ENCODE results near the gene SUGP1.

GRCh38 chr19:19229701-19230100 lies 90.6 kb downstream of the SUGP1 start:
- TF ChIP-seq, protein P1, sequence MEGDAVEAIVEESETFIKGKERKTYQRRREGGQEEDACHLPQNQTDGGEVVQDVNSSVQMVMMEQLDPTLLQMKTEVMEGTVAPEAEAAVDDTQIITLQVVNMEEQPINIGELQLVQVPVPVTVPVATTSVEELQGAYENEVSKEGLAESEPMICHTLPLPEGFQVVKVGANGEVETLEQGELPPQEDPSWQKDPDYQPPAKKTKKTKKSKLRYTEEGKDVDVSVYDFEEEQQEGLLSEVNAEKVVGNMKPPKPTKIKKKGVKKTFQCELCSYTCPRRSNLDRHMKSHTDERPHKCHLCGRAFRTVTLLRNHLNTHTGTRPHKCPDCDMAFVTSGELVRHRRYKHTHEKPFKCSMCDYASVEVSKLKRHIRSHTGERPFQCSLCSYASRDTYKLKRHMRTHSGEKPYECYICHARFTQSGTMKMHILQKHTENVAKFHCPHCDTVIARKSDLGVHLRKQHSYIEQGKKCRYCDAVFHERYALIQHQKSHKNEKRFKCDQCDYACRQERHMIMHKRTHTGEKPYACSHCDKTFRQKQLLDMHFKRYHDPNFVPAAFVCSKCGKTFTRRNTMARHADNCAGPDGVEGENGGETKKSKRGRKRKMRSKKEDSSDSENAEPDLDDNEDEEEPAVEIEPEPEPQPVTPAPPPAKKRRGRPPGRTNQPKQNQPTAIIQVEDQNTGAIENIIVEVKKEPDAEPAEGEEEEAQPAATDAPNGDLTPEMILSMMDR (IDR thresholded peaks at IDR 0.05; ENCODE audit: poor library complexity): no peak
- TF ChIP-seq EZH2 (IDR thresholded peaks at IDR 0.05; ENCODE audit: borderline replicate concordance): no peak
